Lung microvascular endothelial cell (primary cell): Measurements from ENCODE around the gene CTSE. TPM values are rescaled to one million over a fixed set of nuclear protein-coding genes. Genes with fewer than 3 reads are reported as not detected.
A peak's percentile ranks its signal among the peaks of the same experiment; 100 is the strongest.

Source experiments
- DNase-seq, 2 donors: peaks; one replicate each; pipeline versions ENCODE4 v3.0.0 to v3.0.0-alpha.2; 2010; ENCODE audit warnings: low read depth in 2 of 2
- total RNA-seq: library from RNA; depleted of rRNA; stranded (reverse); fragments of >200 nt; gene quantifications from 2 replicates; pipeline ENCODE4 v1.2.1, GENCODE V29; 2014

CTSE gene
- total RNA-seq, 1 donor from 2014 or later, result not detected

- no peak for DNase-seq
These were observed 51.1 kb downstream of the CTSE start for GRCh38 chr1:205972491-205973168.

- DNase-seq, result no peak
These were observed 51.6 kb downstream of the CTSE start for GRCh38 chr1:205972081-205972480.

GRCh38 chr1:205971082-205971481 lies 52.6 kb downstream of the CTSE start:
- DNase-seq, result no peak

GRCh38 chr1:205970486-205970885 lies 53.2 kb downstream of the CTSE start:
- DNase-seq, result peak; percentile 41 to 66

- no peak for DNase-seq
These were observed 54.5 kb downstream of the CTSE start for GRCh38 chr1:205969229-205969628.

- DNase-seq, result no peak
These were observed 56.0 kb downstream of the CTSE start for GRCh38 chr1:205967554-205968335.

- DNase-seq, result no peak
These were observed 58.4 kb downstream of the CTSE start for GRCh38 chr1:205965036-205965884.

GRCh38 chr1:205963352-205964155 lies 60.1 kb downstream of the CTSE start:
- peak in 1 of 2 donors; percentile 77 for DNase-seq

- DNase-seq, result no peak
These were observed 60.9 kb downstream of the CTSE start for GRCh38 chr1:205962821-205963221.

- peak in 1 of 2 donors; percentile 53 for DNase-seq
These were observed 61.5 kb downstream of the CTSE start for GRCh38 chr1:205961991-205962820.

GRCh38 chr1:205961405-205961804 lies 62.3 kb downstream of the CTSE start:
- peak; percentile 31 to 79 for DNase-seq

- no peak for DNase-seq
These were observed 63.9 kb downstream of the CTSE start for GRCh38 chr1:205959789-205960188.

Other genes with a start within 250 kb of the CTSE start
- 14.8 and 20.4 TPM in 2 replicates for gene RAB29, start 248.4 kb downstream of the CTSE start, total RNA-seq
- gene SLC41A1, start 210.7 kb downstream of the CTSE start, total RNA-seq, result 6.8 and 20.0 TPM in 2 replicates
- gene PM20D1, start 173.8 kb downstream of the CTSE start, total RNA-seq, result under 0.01 TPM in 1 of 2 replicates, not detected in the other
- gene SLC26A9, start 80.4 kb downstream of the CTSE start, total RNA-seq, result not detected in 2 replicates
- not detected in 2 replicates for gene RAB7B, start 20.5 kb downstream of the CTSE start, total RNA-seq
- not detected in 2 replicates for gene RHEX, start 29.3 kb upstream of the CTSE start, total RNA-seq
- not detected in 2 replicates for gene AVPR1B, start 93.5 kb upstream of the CTSE start, total RNA-seq
- gene FAM72A, start 178.9 kb upstream of the CTSE start, total RNA-seq, result 3.0 and 3.7 TPM in 2 replicates
- gene SRGAP2, start 179.6 kb upstream of the CTSE start, total RNA-seq, result 40.3 and 77.0 TPM in 2 replicates